ENCODE measurements around the gene EZH1. TPM values are rescaled to one million over a fixed set of nuclear protein-coding genes. Genes with fewer than 3 reads are reported as not detected.
"Not testable (repeated sequence)": the region's sequence is repeated elsewhere in the genome, so short reads cannot be mapped to it uniquely, and the experiment has no call there.

Gene EZH1
- total RNA-seq, 4 donors from 2014 or later: 31.5 to 89.5 (median 44.5) TPM

GRCh38 chr17:42748908-42749798 lies 4.3 kb upstream of the EZH1 start:
- Histone ChIP-seq H3K4me1 (no peaks in the 10 kb centered on the region), H3K27ac (peak overlapping the region; percentile 24 to 45), H3K36me3 (no peaks in the 10 kb centered on the region), H3K9me3 (no peaks in the 10 kb centered on the region), H3K4me3 (no peak overlapping the region), H3K27me3 (no peaks in the 10 kb centered on the region)
- no peak for DNase-seq
- intact Hi-C loops (cut with DNase I; ENCODE audit: low total_unique reads): no loop called here
- no peak for TF ChIP-seq POLR2A (IDR thresholded peaks at IDR 0.05)
- TF ChIP-seq CTCF (IDR thresholded peaks at IDR 0.05): no peak

- intact Hi-C loops (cut with DNase I; ENCODE audit: low total_unique reads): no loop called here
- H3K4me1 ChIP-seq: peaks cover 0 to 4% of the 10 kb centered on the region in 2 donors
- no peaks in the 10 kb centered on the region for H3K9me3 ChIP-seq
- DNase-seq: peak in 1 of 2 donors; percentile 36
- peak overlapping the region; percentile 24 to 45 for H3K27ac ChIP-seq
- TF ChIP-seq CTCF (IDR thresholded peaks at IDR 0.05) (no peak), POLR2A (IDR thresholded peaks at IDR 0.05) (no peak)
- no peaks in the 10 kb centered on the region for H3K36me3 ChIP-seq
- no peaks in the 10 kb centered on the region for H3K27me3 ChIP-seq
- H3K4me3 ChIP-seq: no peak overlapping the region
Measured at GRCh38 chr17:42748202-42748907, 3.5 kb upstream of the EZH1 start.

GRCh38 chr17:42744283-42744805 lies 496 bp downstream of the EZH1 start:
- peak in 1 of 2 donors; percentile 78 for DNase-seq
- no peak for TF ChIP-seq POLR2A (IDR thresholded peaks at IDR 0.05)
- no peak for TF ChIP-seq CTCF (IDR thresholded peaks at IDR 0.05)
- intact Hi-C loops (cut with DNase I; ENCODE audit: low total_unique reads): no loop called here
- no peaks in the 10 kb centered on the region for H3K36me3 ChIP-seq
- H3K27me3 ChIP-seq: no peaks in the 10 kb centered on the region
- peak overlapping the region; percentile 71 to 78 for H3K4me3 ChIP-seq
- H3K27ac ChIP-seq: peak overlapping the region; percentile 96
- no peaks in the 10 kb centered on the region for H3K9me3 ChIP-seq
- H3K4me1 ChIP-seq: peaks cover 0 to 4% of the 10 kb centered on the region in 2 donors

GRCh38 chr17:42743595-42744282 lies 1.1 kb downstream of the EZH1 start:
- no peak for DNase-seq
- H3K4me3 ChIP-seq: peak overlapping the region; percentile 71 to 78
- H3K4me1 ChIP-seq: peaks cover 0 to 4% of the 10 kb centered on the region in 2 donors
- no peaks in the 10 kb centered on the region for H3K36me3 ChIP-seq
- peak overlapping the region; percentile 96 for H3K27ac ChIP-seq
- H3K9me3 ChIP-seq: no peaks in the 10 kb centered on the region
- H3K27me3 ChIP-seq: no peaks in the 10 kb centered on the region
- TF ChIP-seq POLR2A (IDR thresholded peaks at IDR 0.05) (no peak), CTCF (IDR thresholded peaks at IDR 0.05) (peak in 2 of 4 experiments; percentile 10 to 19)
- intact Hi-C loops (cut with DNase I; ENCODE audit: low total_unique reads): no loop called here

GRCh38 chr17:42742916-42743315 lies 1.9 kb downstream of the EZH1 start:
- H3K9me3 ChIP-seq; H3K27ac ChIP-seq; H3K4me1 ChIP-seq; H3K36me3 ChIP-seq; H3K27me3 ChIP-seq; H3K4me3 ChIP-seq; intact Hi-C loops (cut with DNase I; ENCODE audit: low total_unique reads); DNase-seq: not testable (repeated sequence)

Data from uterus (tissue), 4 donors.